ENCODE measurements around the gene RBMS3. TPM values are rescaled to one million over a fixed set of nuclear protein-coding genes. Genes with fewer than 3 reads are reported as not detected.

The RBMS3 gene
- total and polyA plus RNA-seq, 2 experiments from 2014 or later: 3.2 to 7.4 TPM

GRCh38 chr3:29379097-29379496, 98.2 kb downstream of the RBMS3 start:
- Mint-ChIP-seq H3K36me3 (ENCODE audit: low read depth) (no peaks in the 10 kb centered on the region), H3K27ac (no peak overlapping the region), H3K9me3 (no peaks in the 10 kb centered on the region), H3K27me3 (ENCODE audit: insufficient read depth, low read depth, poor library complexity) (peaks cover 4% of the 10 kb centered on the region), H3K4me3 (no peak overlapping the region), H3K4me1 (peaks cover 15% of the 10 kb centered on the region)
- no peak overlapping the region for H2AFZ ChIP-seq
- no peaks in the 10 kb centered on the region for H3F3A ChIP-seq (replicated peaks; ENCODE audit: low read depth)
- H3K9me2 ChIP-seq (ENCODE audit: insufficient read depth): no peaks in the 10 kb centered on the region
- H4K20me1 ChIP-seq (replicated peaks; ENCODE audit: insufficient read depth): no peaks in the 10 kb centered on the region
- no peaks in the 10 kb centered on the region for H3K36me3 ChIP-seq (ENCODE audit: insufficient read depth)
- no peaks in the 10 kb centered on the region for H3K27me3 ChIP-seq (ENCODE audit: insufficient read depth)
- no peak overlapping the region for H3K27ac ChIP-seq (ENCODE audit: low read depth)
- TF ChIP-seq EZH2 (IDR thresholded peaks at IDR 0.05; ENCODE audit: low read depth, unreplicated experiment) (no peak), ZNF462 (CRISPR knock-in tag; IDR thresholded peaks at IDR 0.05) (no peak), STAT1 (IDR thresholded peaks at IDR 0.05; ENCODE audit: unreplicated experiment) (no peak), CREB1 (CRISPR knock-in tag; IDR thresholded peaks at IDR 0.05; ENCODE audit: low read depth) (no peak), JUNB (IDR thresholded peaks at IDR 0.05; ENCODE audit: unreplicated experiment) (no peak), NANOG (IDR thresholded peaks at IDR 0.05; ENCODE audit: borderline replicate concordance) (no peak), ZNF114 (CRISPR knock-in tag; IDR thresholded peaks at IDR 0.05) (no peak), EZH2phosphoT487 (IDR thresholded peaks at IDR 0.05; ENCODE audit: unreplicated experiment) (no peak), ZNF331 (CRISPR knock-in tag; IDR thresholded peaks at IDR 0.05; ENCODE audit: low read depth) (no peak), POLR2AphosphoS5 (IDR thresholded peaks at IDR 0.05; ENCODE audit: low read depth) (no peak)
- TF ChIP-seq, protein P1, sequence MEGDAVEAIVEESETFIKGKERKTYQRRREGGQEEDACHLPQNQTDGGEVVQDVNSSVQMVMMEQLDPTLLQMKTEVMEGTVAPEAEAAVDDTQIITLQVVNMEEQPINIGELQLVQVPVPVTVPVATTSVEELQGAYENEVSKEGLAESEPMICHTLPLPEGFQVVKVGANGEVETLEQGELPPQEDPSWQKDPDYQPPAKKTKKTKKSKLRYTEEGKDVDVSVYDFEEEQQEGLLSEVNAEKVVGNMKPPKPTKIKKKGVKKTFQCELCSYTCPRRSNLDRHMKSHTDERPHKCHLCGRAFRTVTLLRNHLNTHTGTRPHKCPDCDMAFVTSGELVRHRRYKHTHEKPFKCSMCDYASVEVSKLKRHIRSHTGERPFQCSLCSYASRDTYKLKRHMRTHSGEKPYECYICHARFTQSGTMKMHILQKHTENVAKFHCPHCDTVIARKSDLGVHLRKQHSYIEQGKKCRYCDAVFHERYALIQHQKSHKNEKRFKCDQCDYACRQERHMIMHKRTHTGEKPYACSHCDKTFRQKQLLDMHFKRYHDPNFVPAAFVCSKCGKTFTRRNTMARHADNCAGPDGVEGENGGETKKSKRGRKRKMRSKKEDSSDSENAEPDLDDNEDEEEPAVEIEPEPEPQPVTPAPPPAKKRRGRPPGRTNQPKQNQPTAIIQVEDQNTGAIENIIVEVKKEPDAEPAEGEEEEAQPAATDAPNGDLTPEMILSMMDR (conservative IDR thresholded peaks at IDR 0.05; ENCODE audit: low read depth in 2 of 2): no peak
- TF ChIP-seq, protein P2, sequence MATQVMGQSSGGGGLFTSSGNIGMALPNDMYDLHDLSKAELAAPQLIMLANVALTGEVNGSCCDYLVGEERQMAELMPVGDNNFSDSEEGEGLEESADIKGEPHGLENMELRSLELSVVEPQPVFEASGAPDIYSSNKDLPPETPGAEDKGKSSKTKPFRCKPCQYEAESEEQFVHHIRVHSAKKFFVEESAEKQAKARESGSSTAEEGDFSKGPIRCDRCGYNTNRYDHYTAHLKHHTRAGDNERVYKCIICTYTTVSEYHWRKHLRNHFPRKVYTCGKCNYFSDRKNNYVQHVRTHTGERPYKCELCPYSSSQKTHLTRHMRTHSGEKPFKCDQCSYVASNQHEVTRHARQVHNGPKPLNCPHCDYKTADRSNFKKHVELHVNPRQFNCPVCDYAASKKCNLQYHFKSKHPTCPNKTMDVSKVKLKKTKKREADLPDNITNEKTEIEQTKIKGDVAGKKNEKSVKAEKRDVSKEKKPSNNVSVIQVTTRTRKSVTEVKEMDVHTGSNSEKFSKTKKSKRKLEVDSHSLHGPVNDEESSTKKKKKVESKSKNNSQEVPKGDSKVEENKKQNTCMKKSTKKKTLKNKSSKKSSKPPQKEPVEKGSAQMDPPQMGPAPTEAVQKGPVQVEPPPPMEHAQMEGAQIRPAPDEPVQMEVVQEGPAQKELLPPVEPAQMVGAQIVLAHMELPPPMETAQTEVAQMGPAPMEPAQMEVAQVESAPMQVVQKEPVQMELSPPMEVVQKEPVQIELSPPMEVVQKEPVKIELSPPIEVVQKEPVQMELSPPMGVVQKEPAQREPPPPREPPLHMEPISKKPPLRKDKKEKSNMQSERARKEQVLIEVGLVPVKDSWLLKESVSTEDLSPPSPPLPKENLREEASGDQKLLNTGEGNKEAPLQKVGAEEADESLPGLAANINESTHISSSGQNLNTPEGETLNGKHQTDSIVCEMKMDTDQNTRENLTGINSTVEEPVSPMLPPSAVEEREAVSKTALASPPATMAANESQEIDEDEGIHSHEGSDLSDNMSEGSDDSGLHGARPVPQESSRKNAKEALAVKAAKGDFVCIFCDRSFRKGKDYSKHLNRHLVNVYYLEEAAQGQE (IDR thresholded peaks at IDR 0.05; ENCODE audit: unreplicated experiment): no peak
- TF ChIP-seq, protein P3, sequence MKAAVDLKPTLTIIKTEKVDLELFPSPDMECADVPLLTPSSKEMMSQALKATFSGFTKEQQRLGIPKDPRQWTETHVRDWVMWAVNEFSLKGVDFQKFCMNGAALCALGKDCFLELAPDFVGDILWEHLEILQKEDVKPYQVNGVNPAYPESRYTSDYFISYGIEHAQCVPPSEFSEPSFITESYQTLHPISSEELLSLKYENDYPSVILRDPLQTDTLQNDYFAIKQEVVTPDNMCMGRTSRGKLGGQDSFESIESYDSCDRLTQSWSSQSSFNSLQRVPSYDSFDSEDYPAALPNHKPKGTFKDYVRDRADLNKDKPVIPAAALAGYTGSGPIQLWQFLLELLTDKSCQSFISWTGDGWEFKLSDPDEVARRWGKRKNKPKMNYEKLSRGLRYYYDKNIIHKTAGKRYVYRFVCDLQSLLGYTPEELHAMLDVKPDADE (IDR thresholded peaks at IDR 0.05): no peak
- ATAC-seq (no peak), DNase-seq (ENCODE audit: low spot score) (no peak)
- H3K4me2 ChIP-seq: no peak overlapping the region
- no peaks in the 10 kb centered on the region for H3K79me2 ChIP-seq (replicated peaks; ENCODE audit: insufficient read depth)
- no peak overlapping the region for H3K4me3 ChIP-seq
- H3K4me1 ChIP-seq (ENCODE audit: insufficient read depth): peaks cover 6% of the 10 kb centered on the region
